Kidney epithelial cell (primary cell): ENCODE measurements around the gene PTPRU. TPM values are rescaled to one million over a fixed set of nuclear protein-coding genes. Genes with fewer than 3 reads are reported as not detected.

ENCODE experiments used
- DNase-seq: peaks from one replicate; pipeline ENCODE4 v3.0.0-alpha.2; 2010; ENCODE audit warnings: low read depth
- H3K27me3 ChIP-seq: 2 replicates; pipeline ENCODE4 v1.6.0; 2011; ENCODE audit warnings: low read length; ENCODE audit not compliant: control insufficient read depth, insufficient read depth
- H3K36me3 ChIP-seq: 2 replicates; pipeline ENCODE4 v1.5.1; 2011; ENCODE audit warnings: low read length; ENCODE audit not compliant: control insufficient read depth, insufficient read depth
- H3K4me3 ChIP-seq: 2 replicates; pipeline ENCODE4 v1.5.1; 2011; ENCODE audit warnings: low read depth, mild to moderate bottlenecking, control low read depth, low read length
- total RNA-seq: library from RNA; depleted of rRNA; stranded (reverse); fragments of >200 nt; gene quantifications from 2 replicates; pipeline ENCODE4 v1.2.3, GENCODE V29; 2015
- TF ChIP-seq, protein P1 (sequence below): IDR thresholded peaks from 2 replicates; pipeline ENCODE4 v1.5.1; 2011; ENCODE audit warnings: mild to moderate bottlenecking, moderate library complexity, low read length, control low read depth, inconsistent platforms; ENCODE audit not compliant: insufficient read depth, poor library complexity, severe bottlenecking

The PTPRU gene
- total RNA-seq, 1 donor from 2014 or later: 55.4 TPM

DNA sequence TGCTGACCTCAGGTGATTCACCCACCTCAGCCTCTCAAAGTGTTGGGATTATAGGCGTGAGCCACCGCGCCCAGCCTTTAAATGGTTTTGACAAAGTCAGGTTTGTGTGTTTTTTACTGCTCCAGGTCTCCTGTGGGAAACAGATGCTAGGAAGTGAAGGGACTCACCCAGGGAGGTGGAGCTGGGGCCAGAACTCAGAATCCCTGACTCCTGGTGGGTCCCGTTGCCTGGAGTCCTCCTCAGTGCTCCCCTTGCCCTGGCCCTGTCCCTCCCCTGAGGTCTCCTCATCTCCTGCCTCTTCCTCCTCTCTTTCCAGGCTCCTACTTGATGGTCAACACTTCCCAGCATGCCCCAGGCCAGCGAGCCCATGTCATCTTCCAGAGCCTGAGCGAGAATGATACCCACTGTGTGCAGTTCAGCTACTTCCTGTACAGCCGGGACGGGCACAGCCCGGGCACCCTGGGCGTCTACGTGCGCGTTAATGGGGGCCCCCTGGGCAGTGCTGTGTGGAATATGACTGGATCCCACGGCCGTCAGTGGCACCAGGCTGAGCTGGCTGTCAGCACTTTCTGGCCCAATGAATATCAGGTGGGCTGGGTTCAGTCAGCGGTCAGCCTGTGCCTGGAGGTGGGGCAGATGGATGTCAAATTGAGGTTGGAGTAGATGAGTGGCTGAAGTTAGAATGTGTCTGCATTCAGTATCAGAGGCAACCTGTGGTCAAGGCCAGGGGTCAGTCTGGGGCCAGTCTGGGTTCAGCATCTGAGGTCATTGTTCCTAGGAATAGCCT lies 22.1 kb downstream of the PTPRU start:
- DNase-seq: no peak
- TF ChIP-seq, protein P1, sequence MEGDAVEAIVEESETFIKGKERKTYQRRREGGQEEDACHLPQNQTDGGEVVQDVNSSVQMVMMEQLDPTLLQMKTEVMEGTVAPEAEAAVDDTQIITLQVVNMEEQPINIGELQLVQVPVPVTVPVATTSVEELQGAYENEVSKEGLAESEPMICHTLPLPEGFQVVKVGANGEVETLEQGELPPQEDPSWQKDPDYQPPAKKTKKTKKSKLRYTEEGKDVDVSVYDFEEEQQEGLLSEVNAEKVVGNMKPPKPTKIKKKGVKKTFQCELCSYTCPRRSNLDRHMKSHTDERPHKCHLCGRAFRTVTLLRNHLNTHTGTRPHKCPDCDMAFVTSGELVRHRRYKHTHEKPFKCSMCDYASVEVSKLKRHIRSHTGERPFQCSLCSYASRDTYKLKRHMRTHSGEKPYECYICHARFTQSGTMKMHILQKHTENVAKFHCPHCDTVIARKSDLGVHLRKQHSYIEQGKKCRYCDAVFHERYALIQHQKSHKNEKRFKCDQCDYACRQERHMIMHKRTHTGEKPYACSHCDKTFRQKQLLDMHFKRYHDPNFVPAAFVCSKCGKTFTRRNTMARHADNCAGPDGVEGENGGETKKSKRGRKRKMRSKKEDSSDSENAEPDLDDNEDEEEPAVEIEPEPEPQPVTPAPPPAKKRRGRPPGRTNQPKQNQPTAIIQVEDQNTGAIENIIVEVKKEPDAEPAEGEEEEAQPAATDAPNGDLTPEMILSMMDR: no peak
- no peaks in the 10 kb centered on the region for H3K36me3 ChIP-seq
- H3K4me3 ChIP-seq: no peak overlapping the region
- no peaks in the 10 kb centered on the region for H3K27me3 ChIP-seq

DNA sequence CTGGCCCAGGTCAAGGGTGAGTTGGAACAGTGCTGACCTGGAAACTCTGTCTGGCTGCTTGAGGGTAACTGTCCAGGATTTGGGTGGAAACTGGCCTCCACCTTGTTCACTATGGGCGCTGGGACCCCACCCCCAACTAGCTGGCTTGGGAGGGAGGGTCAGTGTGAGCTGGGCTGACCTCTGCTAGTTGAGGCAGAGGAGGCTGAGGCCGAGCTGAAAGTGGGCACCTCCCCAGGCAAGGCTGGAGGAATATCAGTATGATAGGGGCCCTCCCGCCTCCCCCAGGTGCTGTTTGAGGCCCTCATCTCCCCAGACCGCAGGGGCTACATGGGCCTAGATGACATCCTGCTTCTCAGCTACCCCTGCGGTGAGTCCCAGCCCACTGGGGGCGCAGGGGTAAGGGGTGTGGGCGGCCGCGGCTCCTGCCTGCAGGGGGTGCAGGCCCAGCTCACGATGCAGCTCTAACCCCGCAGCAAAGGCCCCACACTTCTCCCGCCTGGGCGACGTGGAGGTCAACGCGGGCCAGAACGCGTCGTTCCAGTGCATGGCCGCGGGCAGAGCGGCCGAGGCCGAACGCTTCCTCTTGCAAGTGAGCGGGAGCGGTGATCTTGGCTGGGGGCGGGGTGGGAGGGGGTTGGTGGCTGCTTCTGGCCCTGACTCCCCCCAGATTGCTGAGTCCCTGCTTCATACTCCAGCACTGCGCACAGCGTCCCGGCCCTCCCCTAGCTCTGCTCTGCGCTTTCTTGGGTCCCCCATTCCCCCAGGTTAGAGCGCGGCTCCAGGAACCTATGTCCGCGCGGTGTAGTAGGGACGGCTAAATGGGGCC lies 22.9 kb downstream of the PTPRU start:
- Histone ChIP-seq H3K4me3 (peak overlapping the region; percentile 41), H3K27me3 (no peaks in the 10 kb centered on the region), H3K36me3 (no peaks in the 10 kb centered on the region)
- TF ChIP-seq, protein P1: no peak
- no peak for DNase-seq

DNA sequence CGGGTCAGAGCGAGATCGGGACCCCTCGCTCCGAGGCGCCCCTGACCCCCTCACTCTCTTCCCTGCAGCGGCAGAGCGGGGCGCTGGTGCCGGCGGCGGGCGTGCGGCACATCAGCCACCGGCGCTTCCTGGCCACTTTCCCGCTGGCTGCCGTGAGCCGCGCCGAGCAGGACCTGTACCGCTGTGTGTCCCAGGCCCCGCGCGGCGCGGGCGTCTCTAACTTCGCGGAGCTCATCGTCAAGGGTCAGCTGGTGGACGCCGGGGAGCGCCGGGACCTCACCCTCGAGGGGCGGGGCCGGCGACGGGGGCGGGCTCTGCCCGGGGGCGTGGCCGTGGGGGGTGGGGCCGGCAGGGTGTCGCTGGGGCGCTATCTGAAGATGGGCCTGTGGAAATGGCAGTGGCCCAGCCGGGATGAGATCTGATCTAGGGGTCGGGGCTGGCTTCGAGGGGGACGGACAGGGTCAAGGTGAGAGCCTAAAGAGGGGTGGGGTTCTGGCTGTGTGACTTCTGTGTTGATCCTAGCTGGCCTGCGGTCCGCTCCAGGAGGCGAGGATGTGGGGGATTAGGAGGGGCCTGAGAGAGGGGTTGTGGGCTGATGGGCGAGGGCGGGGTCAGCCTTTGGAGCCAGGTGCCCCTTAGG lies 23.6 kb downstream of the PTPRU start:
- Histone ChIP-seq H3K36me3 (no peaks in the 10 kb centered on the region), H3K27me3 (no peaks in the 10 kb centered on the region), H3K4me3 (peak overlapping the region; percentile 41)
- no peak for DNase-seq
- TF ChIP-seq, protein P1: no peak

DNA sequence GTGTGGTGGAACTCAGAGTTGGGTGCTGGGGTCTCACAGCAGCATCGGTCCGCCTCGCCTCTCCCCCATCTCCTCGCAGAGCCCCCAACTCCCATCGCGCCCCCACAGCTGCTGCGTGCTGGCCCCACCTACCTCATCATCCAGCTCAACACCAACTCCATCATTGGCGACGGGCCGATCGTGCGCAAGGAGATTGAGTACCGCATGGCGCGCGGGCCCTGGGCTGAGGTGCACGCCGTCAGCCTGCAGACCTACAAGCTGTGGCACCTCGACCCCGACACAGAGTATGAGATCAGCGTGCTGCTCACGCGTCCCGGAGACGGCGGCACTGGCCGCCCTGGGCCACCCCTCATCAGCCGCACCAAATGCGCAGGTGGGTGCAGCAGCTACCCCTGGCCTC lies 24.2 kb downstream of the PTPRU start:
- H3K4me3 ChIP-seq: no peak overlapping the region

DNA sequence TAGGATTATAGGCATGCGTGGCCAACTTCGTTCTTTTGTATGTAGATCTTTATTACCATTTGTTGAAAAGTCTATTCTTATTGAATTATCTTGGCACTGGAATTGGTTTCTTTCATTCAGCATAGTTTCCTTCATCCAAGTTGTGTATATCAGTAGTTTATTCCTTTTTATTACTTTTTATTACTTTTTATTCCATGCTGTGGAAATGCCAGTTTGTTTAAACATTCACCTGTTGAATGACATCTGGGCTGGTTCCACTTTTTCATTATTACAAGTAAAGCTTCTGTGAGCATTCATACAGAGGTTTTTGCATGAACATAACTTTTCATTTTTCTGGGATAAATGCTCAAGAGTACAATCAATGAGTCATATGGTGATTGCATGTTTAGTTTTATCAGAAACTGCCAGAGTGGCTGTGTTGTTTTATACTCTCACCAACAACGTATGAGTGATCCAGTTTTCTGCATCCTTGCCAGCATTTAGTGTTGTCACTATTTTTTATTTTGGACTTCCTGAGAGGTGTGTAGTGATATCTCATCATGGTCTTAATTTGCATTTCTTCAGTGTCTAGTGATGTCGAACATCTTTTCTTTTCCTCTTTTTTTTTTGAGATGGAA lies 28.6 kb downstream of the PTPRU start:
- DNase-seq: no peak
- no peaks in the 10 kb centered on the region for H3K27me3 ChIP-seq

More for the DNA sequence above, 24.2 kb downstream of the PTPRU start:
- no peak for DNase-seq
- Histone ChIP-seq H3K27me3 (no peaks in the 10 kb centered on the region), H3K36me3 (no peaks in the 10 kb centered on the region)
- TF ChIP-seq, protein P1: no peak

More for the DNA sequence above, 28.6 kb downstream of the PTPRU start:
- Histone ChIP-seq H3K4me3 (no peak overlapping the region), H3K36me3 (no peaks in the 10 kb centered on the region)
- TF ChIP-seq, protein P1: no peak
